Adrenal gland (tissue), 12 donors: Measurements from ENCODE around the gene PPP1R12A. TPM values are rescaled to one million over a fixed set of nuclear protein-coding genes. Genes with fewer than 3 reads are reported as not detected.
"Not testable (repeated sequence)": the region's sequence is repeated elsewhere in the genome, so short reads cannot be mapped to it uniquely, and the experiment has no call there.

Source experiments
- DNase-seq, 7 donors: peaks; one replicate each; pipeline ENCODE4 v3.0.0-alpha.2; 2019 to 2020
- H3K27ac ChIP-seq, 5 donors: fragments of 200-600 bp; sonication (generic) in 4 of 5; 1 replicate in 3 of 5; 2 replicates in 2 of 5; pipeline versions ENCODE4 v1.5.1 to v1.8.0; 2016 to 2020; ENCODE audit warnings: mild to moderate bottlenecking in 1 of 5
- H3K27me3 ChIP-seq: fragments of 200-600 bp; 2 replicates; pipeline ENCODE4 v1.8.0; 2021
- H3K36me3 ChIP-seq, 2 donors: fragments of 200-600 bp; replicated peaks in 1 of 2; 1 replicate in 1 of 2; 2 replicates in 1 of 2; pipeline versions ENCODE4 v1.5.1 to v1.8.0; 2018 to 2022
- H3K4me1 ChIP-seq, 2 donors: fragments of 200-600 bp; replicated peaks in 1 of 2; 1 replicate in 1 of 2; 2 replicates in 1 of 2; pipeline versions ENCODE4 v1.5.1 to v1.8.0; 2018 to 2021
- H3K4me3 ChIP-seq, 4 donors: fragments of 200-600 bp; sonication (generic) in 3 of 4; one replicate each; pipeline ENCODE4 v1.5.1; 2016 to 2018
- H3K9me3 ChIP-seq, 3 donors: fragments of 200-600 bp; sonication (generic) in 1 of 3; replicated peaks in 1 of 3; 1 replicate in 2 of 3; 2 replicates in 1 of 3; pipeline versions ENCODE4 v1.5.1 to v1.8.0; 2016 to 2021
- POLR2A ChIP-seq, 2 donors: fragments of 450-650 bp; IDR thresholded peaks; one replicate each; pipeline ENCODE4 v1.6.1; 2017; ENCODE audit warnings: antibody characterized with exemption in 2 of 2, mild to moderate bottlenecking in 2 of 2, moderate library complexity in 1 of 2
- WGBS, 4 donors: extraction: QIAGEN DNeasy Blood & Tissue Kit in 2 of 4; methylation state at CpG; one replicate each; pipeline versions ENCODE4 v1.1.5 to v1.1.7; 2013 to 2017; 5-methylcytosine and 5-hydroxymethylcytosine counted together
- intact Hi-C, 2 donors: fragments of 100-400 bp; cut with DNase I; formaldehyde crosslinking; loops; one replicate each; pipeline versions ENCODE4 v1.14.1 to v1.15.0; 2022 to 2023
- polyA plus RNA-seq, 3 donors: library from polyadenylated mRNA; stranded (reverse); fragments of 200-250 nt in 2 of 3; fragments of 350-450 nt in 1 of 3; fragmentation: Illumina TruSeq in 1 of 3; extraction: RNeasy Lipid Tissue Mini Kit (QIAGEN cat#74804) in 1 of 3; gene quantifications; one replicate each; pipeline ENCODE4 v1.2.3, GENCODE V29; 2013 to 2014
- total RNA-seq, 9 donors: library from RNA; depleted of rRNA in 4 of 9; stranded (reverse); fragments of >200 nt in 4 of 9; fragments of 120-200 nt in 1 of 9; fragmentation: NEBNext Ultra II Directional in 1 of 9; extraction: Animal tissue kit (Norgen Biotek cat#: 25700) in 1 of 9; gene quantifications; one replicate each; pipeline versions ENCODE4 v1.1.0 to v1.2.4, GENCODE V29; 2013 to 2023
- TF ChIP-seq, protein P1 (sequence below), 6 experiments: fragments of 450-650 bp in 4 of 6; fragments of 200-600 bp in 2 of 6; sonication (generic) in 1 of 6; IDR thresholded peaks; 1 replicate in 5 of 6; 2 replicates in 1 of 6; pipeline versions ENCODE4 v1.5.1 to v1.8.0; 2016 to 2021; ENCODE audit warnings: antibody characterized with exemption in 6 of 6, mild to moderate bottlenecking in 2 of 6, moderate library complexity in 1 of 6
- donor health status: healthy with polysubstance abuse.
- donor health status: Bipolar disorder and iron deficiency.
- donor health status: DM: yes; HTN: yes; CAD: no.
- donor health status: DM: no; HTN: no; CAD: no.
- donor health status: DM: no; HTN: no; CAD: no.
- donor health status: DM: yes; HTN: yes; CAD: no.

Gene PPP1R12A
- total and polyA plus RNA-seq, 12 donors = 17.0 to 93.4 (median 50.0) TPM

DNA sequence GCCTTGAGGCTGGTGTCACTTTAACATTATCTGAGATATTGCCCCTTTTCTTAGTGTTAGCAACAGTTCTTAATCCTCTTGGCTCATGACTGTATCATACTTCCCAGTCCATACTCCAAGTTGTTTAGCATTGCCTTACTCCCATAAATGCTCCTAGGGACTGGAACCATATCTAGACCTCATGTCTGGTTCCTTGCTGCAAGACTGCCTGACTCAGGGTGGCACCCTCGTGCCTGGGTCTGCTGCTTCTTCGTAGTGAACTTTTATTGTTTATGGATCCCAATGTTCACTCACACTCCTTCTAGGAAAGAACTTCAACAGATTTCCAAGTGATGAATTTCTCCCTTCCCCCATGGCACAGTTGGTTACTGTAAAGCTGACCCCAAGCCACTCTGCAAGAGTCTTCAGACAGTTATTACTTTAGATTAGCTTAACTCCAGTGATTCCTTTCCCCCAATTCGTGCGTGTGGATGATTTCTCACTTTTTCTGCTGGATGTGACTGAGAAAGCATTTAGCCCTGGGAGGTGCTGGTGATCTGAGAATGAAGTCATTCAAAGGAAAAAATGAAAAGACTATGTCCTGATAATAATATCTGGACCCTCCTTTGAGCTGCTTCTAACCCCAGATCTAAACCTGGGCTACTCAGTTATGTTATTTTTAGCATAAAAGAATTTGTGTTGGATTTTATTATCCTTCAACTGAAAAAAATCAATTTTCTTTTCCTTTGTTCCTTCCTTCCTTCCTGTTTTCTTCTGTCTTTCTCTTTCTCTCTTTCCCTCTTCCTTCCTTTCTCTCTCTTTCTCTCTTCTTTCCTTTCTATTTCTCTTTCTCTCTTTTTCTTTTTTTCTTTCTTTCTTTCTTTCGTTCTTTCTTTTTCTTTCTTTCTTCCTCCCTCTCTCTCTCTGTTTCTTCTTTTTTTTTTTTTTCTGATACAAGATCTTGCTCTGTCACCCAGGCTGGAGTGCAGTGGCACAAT lies 47.5 kb upstream of the PPP1R12A start:
- no peaks in the 10 kb centered on the region for H3K4me1 ChIP-seq
- H3K27me3 ChIP-seq = no peaks in the 10 kb centered on the region
- TF ChIP-seq, protein P1, sequence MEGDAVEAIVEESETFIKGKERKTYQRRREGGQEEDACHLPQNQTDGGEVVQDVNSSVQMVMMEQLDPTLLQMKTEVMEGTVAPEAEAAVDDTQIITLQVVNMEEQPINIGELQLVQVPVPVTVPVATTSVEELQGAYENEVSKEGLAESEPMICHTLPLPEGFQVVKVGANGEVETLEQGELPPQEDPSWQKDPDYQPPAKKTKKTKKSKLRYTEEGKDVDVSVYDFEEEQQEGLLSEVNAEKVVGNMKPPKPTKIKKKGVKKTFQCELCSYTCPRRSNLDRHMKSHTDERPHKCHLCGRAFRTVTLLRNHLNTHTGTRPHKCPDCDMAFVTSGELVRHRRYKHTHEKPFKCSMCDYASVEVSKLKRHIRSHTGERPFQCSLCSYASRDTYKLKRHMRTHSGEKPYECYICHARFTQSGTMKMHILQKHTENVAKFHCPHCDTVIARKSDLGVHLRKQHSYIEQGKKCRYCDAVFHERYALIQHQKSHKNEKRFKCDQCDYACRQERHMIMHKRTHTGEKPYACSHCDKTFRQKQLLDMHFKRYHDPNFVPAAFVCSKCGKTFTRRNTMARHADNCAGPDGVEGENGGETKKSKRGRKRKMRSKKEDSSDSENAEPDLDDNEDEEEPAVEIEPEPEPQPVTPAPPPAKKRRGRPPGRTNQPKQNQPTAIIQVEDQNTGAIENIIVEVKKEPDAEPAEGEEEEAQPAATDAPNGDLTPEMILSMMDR (IDR thresholded peaks at IDR 0.05) = no peak
- TF ChIP-seq POLR2A (IDR thresholded peaks at IDR 0.05) = no peak
- DNase-seq = no peak
- H3K36me3 ChIP-seq = no peaks in the 10 kb centered on the region
- no peaks in the 10 kb centered on the region for H3K9me3 ChIP-seq
- H3K4me3 ChIP-seq = no peak overlapping the region
- no peak overlapping the region for H3K27ac ChIP-seq
- intact Hi-C loops = no loop called here
- WGBS, 4 donors = 44 to 60% (median 56%) methylated on average over 5 of the region's 5 CpGs

DNA sequence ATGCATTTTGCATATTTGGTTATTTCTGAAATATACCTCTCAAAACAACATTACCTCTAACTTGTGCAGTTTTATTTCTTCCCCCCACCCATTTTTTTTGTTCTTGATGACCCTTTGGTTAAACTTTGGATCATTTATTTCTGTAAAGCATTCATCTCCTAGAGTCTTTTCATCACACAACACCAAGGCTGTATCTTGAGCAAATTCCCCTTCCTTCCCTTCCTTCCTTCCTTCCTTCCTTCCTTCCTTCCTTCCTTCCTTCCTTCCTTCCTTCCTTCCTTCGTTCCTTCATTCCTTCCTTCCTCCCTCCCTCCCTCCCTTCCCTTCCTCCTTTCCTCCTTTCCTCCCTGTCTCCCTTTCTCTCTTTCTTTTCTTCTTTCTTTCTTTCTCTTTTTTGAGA lies 43.8 kb upstream of the PPP1R12A start:
- Histone ChIP-seq H3K4me1 (no peaks in the 10 kb centered on the region), H3K9me3 (no peaks in the 10 kb centered on the region), H3K27ac (no peak overlapping the region), H3K4me3 (no peak overlapping the region), H3K36me3 (no peaks in the 10 kb centered on the region), H3K27me3 (no peaks in the 10 kb centered on the region)
- DNase-seq = no peak
- WGBS, 4 donors = 33 to 62% (median 37%) methylated on average over 1 of the region's 1 CpG
- intact Hi-C loops = no loop called here
- TF ChIP-seq, protein P1 (IDR thresholded peaks at IDR 0.05) = no peak
- no peak for TF ChIP-seq POLR2A (IDR thresholded peaks at IDR 0.05)

DNA sequence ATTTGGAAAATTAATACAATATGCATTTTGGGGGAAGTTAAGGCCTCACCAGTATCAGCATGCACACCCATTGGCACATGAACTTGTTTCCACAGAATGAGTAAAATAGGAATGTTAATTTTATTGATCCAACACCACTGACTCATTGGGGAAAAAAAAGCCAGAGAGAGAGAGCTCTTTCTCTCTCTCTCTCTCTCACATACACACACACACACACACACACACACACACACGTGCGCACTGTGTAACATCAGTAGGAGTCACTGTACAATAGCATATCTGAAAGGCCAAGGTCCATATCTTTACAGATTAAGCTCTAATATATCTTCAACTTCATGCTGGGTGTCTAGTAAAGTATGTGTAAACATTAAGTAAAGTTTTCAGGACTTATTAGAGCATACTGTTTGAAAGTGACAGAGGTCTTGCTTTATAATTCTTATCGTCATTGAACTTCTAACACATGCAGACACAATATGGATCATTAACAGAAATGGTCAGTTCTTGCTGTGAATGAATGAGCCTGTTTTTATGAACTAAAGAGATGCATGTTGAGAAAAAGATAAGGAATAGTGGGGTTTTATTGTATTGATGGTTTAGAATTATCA lies 43.1 kb upstream of the PPP1R12A start:
- not testable (repeated sequence) for H3K9me3 ChIP-seq

DNA sequence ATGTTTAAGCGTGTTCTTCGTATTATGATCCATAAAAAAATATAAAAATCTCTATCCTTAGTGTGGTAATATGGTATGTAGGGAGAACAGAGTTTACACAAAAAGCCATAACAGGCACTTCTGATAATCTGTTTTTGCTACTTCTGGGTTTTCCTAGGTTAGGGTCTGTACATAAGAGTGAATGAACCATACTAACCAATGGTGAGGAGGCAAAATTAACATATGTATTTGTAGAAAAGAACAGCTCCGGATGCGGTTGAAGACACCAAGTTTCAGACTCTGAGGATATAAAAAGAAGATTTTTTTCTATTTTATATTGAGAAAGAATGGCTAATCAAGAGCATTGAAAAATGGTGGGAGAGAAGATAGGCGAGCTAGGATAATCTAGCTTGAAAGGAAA lies 40.2 kb upstream of the PPP1R12A start:
- H3K27ac ChIP-seq = no peak overlapping the region
- intact Hi-C loops = no loop called here
- 89 to 94% (median 89%) methylated on average over 5 of the region's 5 CpGs for WGBS, 4 donors

More for the DNA sequence above, 43.1 kb upstream of the PPP1R12A start:
- 58 to 82% (median 67%) methylated on average over 3 of the region's 3 CpGs for WGBS, 4 donors
- H3K27me3 ChIP-seq, H3K4me1 ChIP-seq, H3K27ac ChIP-seq, DNase-seq, H3K4me3 ChIP-seq, H3K36me3 ChIP-seq, intact Hi-C loops: not testable (repeated sequence)

More for the DNA sequence above, 40.2 kb upstream of the PPP1R12A start:
- Histone ChIP-seq H3K27me3 (no peaks in the 10 kb centered on the region), H3K4me3 (no peak overlapping the region), H3K9me3 (no peaks in the 10 kb centered on the region), H3K36me3 (no peaks in the 10 kb centered on the region), H3K4me1 (no peaks in the 10 kb centered on the region)
- TF ChIP-seq, protein P1 (IDR thresholded peaks at IDR 0.05) = no peak
- no peak for TF ChIP-seq POLR2A (IDR thresholded peaks at IDR 0.05)
- no peak for DNase-seq
